Activated naive CD4-positive, alpha-beta T cell treated with anti-CD3 and anti-CD28 coated beads, Interleukin-2, amount 50 U/mL, for 16 hours (primary cell): ENCODE measurements around the gene CDC42.

ENCODE experiments used
- DNase-seq: peaks from one replicate; pipeline ENCODE4 v3.0.0-alpha.2; 2020

Gene CDC42

GRCh38 chr1:22076346-22076745 is 23.8 kb downstream of the CDC42 start:
- DNase-seq, result no peak

- no peak for DNase-seq
These were observed 25.2 kb downstream of the CDC42 start for GRCh38 chr1:22077728-22078127.

- DNase-seq, result no peak
These were observed 25.6 kb downstream of the CDC42 start for GRCh38 chr1:22078133-22078532.

- DNase-seq, result no peak
These were observed 27.7 kb downstream of the CDC42 start for GRCh38 chr1:22080191-22080590.

GRCh38 chr1:22088331-22088730 is 35.8 kb downstream of the CDC42 start:
- DNase-seq, result no peak

GRCh38 chr1:22089134-22089571 is 36.6 kb downstream of the CDC42 start:
- no peak for DNase-seq

GRCh38 chr1:22089787-22090186 is 37.3 kb downstream of the CDC42 start:
- no peak for DNase-seq

GRCh38 chr1:22090867-22091266 is 38.4 kb downstream of the CDC42 start:
- no peak for DNase-seq

GRCh38 chr1:22092026-22092768 is 39.7 kb downstream of the CDC42 start:
- peak; percentile 42 for DNase-seq

- no peak for DNase-seq
These were observed 41.0 kb downstream of the CDC42 start for GRCh38 chr1:22093513-22093912.

GRCh38 chr1:22096036-22096435 is 43.5 kb downstream of the CDC42 start:
- DNase-seq, result no peak

GRCh38 chr1:22096463-22096862 is 44.0 kb downstream of the CDC42 start:
- no peak for DNase-seq

GRCh38 chr1:22098752-22099151 is 46.2 kb downstream of the CDC42 start:
- no peak for DNase-seq

GRCh38 chr1:22100168-22100567 is 47.7 kb downstream of the CDC42 start:
- DNase-seq, result no peak

GRCh38 chr1:22101199-22101598 is 48.7 kb downstream of the CDC42 start:
- DNase-seq, result no peak

- DNase-seq, result no peak
These were observed 49.5 kb downstream of the CDC42 start for GRCh38 chr1:22101995-22102394.

- no peak for DNase-seq
These were observed 50.2 kb downstream of the CDC42 start for GRCh38 chr1:22102746-22103145.

GRCh38 chr1:22104094-22104493 is 51.6 kb downstream of the CDC42 start:
- no peak for DNase-seq

GRCh38 chr1:22104865-22105437 is 52.4 kb downstream of the CDC42 start:
- DNase-seq, result no peak

GRCh38 chr1:22105611-22106207 is 53.2 kb downstream of the CDC42 start:
- DNase-seq, result no peak

- DNase-seq, result no peak
These were observed 54.6 kb downstream of the CDC42 start for GRCh38 chr1:22107126-22107525.

GRCh38 chr1:22108339-22109105 is 56.0 kb downstream of the CDC42 start:
- no peak for DNase-seq

- no peak for DNase-seq
These were observed 57.5 kb downstream of the CDC42 start for GRCh38 chr1:22110016-22110415.

GRCh38 chr1:22111115-22111514 is 58.6 kb downstream of the CDC42 start:
- DNase-seq, result no peak
